A673 (cell line): ENCODE measurements around the gene ANAPC1.
"Not testable (repeated sequence)": the region's sequence is repeated elsewhere in the genome, so short reads cannot be mapped to it uniquely, and the experiment has no call there.

Experiments used
- CTCF ChIP-seq: fragments of 300-800, 200-600 bp; sonication (generic); conservative IDR thresholded peaks from 2 replicates; pipeline ENCODE4 v1.5.1; 2017; ENCODE audit warnings: low read depth, mild to moderate bottlenecking, antibody characterized with exemption, low read length, moderate library complexity, mixed read lengths
- EZH2 ChIP-seq: fragments of 200-600 bp; sonication (generic); IDR thresholded peaks from 2 replicates; pipeline ENCODE4 v1.6.1; 2017; ENCODE audit warnings: borderline replicate concordance, low read depth, mild to moderate bottlenecking, mixed read lengths, antibody characterized with exemption, low read length; ENCODE audit not compliant: poor library complexity, severe bottlenecking

- TF ChIP-seq CTCF, EZH2: not testable (repeated sequence)
These were observed 142.5 kb downstream of the ANAPC1 start for GRCh38 chr2:111741517-111741916.
